Transverse colon (tissue), 3 donors: ENCODE data around the gene FLYWCH2.

Source experiments
- CTCF ChIP-seq, 5 experiments: fragments of 200-600 bp in 3 of 5; fragments of 450-650 bp in 2 of 5; sonication (generic) in 3 of 5; IDR thresholded peaks; 1 replicate in 2 of 5; 2 replicates in 3 of 5; pipeline ENCODE4 v1.5.1; 2016 to 2017; ENCODE audit warnings: antibody characterized with exemption in 5 of 5, inconsistent platforms in 3 of 5, mild to moderate bottlenecking in 2 of 5, moderate library complexity in 1 of 5
- POLR2A ChIP-seq: fragments of 450-650 bp; IDR thresholded peaks from one replicate; pipeline ENCODE4 v1.6.1; 2016; ENCODE audit warnings: antibody characterized with exemption, mild to moderate bottlenecking, moderate library complexity

- TF ChIP-seq CTCF (IDR thresholded peaks at IDR 0.05) = peak; percentile 57 to 79 (median 69)
- TF ChIP-seq POLR2A = no peak
These were observed 44.1 kb upstream of the FLYWCH2 start for GRCh38 chr16:2838928-2839327.
